Endometrial microvascular endothelial cells (primary cell): ENCODE results near the gene RFTN1. TPM values are rescaled to one million over a fixed set of nuclear protein-coding genes. Genes with fewer than 3 reads are reported as not detected.
"Not testable (repeated sequence)": the region's sequence is repeated elsewhere in the genome, so short reads cannot be mapped to it uniquely, and the experiment has no call there.

Source experiments
- in situ Hi-C: cut with HindIII; loops from 2 replicates; pipeline ENCODE4 v1.10.0; 2017; ENCODE audit warnings: low sequenced_read_pairs, low pct_unique_long_range_greater_than_20kb; ENCODE audit errors: inconsistent ontology term
- total RNA-seq: library from RNA; depleted of rRNA; stranded (reverse); fragments of >200 nt; gene quantifications from one replicate; pipeline ENCODE4 v1.2.3, GENCODE V29; 2015; ENCODE audit errors: inconsistent ontology term

The RFTN1 gene
- total RNA-seq, 1 donor from 2014 or later = 50.2 TPM

GRCh38 chr3:16311960-16312451 is 201.5 kb downstream of the RFTN1 start:
- in situ Hi-C loops = no loop called here

GRCh38 chr3:16310486-16310885 is 203.0 kb downstream of the RFTN1 start:
- in situ Hi-C loops = not testable (repeated sequence)

- in situ Hi-C loops = no loop called here
Measured at GRCh38 chr3:16309558-16309957, 203.9 kb downstream of the RFTN1 start.

- in situ Hi-C loops = no loop called here
Measured at GRCh38 chr3:16308727-16309126, 204.8 kb downstream of the RFTN1 start.

- in situ Hi-C loops = no loop called here
Measured at GRCh38 chr3:16307832-16308531, 205.5 kb downstream of the RFTN1 start.

- in situ Hi-C loops = no loop called here
Measured at GRCh38 chr3:16305111-16305541, 208.4 kb downstream of the RFTN1 start.

GRCh38 chr3:16304061-16305010 is 209.2 kb downstream of the RFTN1 start:
- in situ Hi-C loops = no loop called here

GRCh38 chr3:16303037-16303575 is 210.4 kb downstream of the RFTN1 start:
- in situ Hi-C loops = no loop called here

GRCh38 chr3:16302082-16302631 is 211.3 kb downstream of the RFTN1 start:
- in situ Hi-C loops = no loop called here

GRCh38 chr3:16301507-16301906 is 212.0 kb downstream of the RFTN1 start:
- in situ Hi-C loops = no loop called here

GRCh38 chr3:16300881-16301359 is 212.6 kb downstream of the RFTN1 start:
- in situ Hi-C loops = no loop called here

GRCh38 chr3:16300307-16300706 is 213.2 kb downstream of the RFTN1 start:
- in situ Hi-C loops = no loop called here

- in situ Hi-C loops = no loop called here
Measured at GRCh38 chr3:16299746-16300145, 213.8 kb downstream of the RFTN1 start.

- in situ Hi-C loops = no loop called here
Measured at GRCh38 chr3:16298891-16299290, 214.6 kb downstream of the RFTN1 start.

- in situ Hi-C loops = no loop called here
Measured at GRCh38 chr3:16297997-16298885, 215.3 kb downstream of the RFTN1 start.

GRCh38 chr3:16295298-16295890 is 218.1 kb downstream of the RFTN1 start:
- in situ Hi-C loops = no loop called here

GRCh38 chr3:16294844-16295243 is 218.7 kb downstream of the RFTN1 start:
- in situ Hi-C loops = no loop called here

GRCh38 chr3:16290827-16291196 is 222.7 kb downstream of the RFTN1 start:
- in situ Hi-C loops = no loop called here
